ENCODE data around the gene SAMD4A. TPM values are rescaled to one million over a fixed set of nuclear protein-coding genes. Genes with fewer than 3 reads are reported as not detected.

The SAMD4A gene
- total RNA-seq, 1 experiment from 2014 or later: 18.3 TPM

- Histone ChIP-seq H3K4me3 (no peak overlapping the region), H3F3A (ENCODE audit: insufficient read depth, low read depth) (no peaks in the 10 kb centered on the region; the same call in 1 of the 2 replicates), H3K9me3 (ENCODE audit: insufficient read depth, low read depth) (no peaks in the 10 kb centered on the region), H3K9me2 (ENCODE audit: insufficient read depth) (no peaks in the 10 kb centered on the region), H2AFZ (no peak overlapping the region), H3K4me1 (replicated peaks; ENCODE audit: insufficient read depth) (no peaks in the 10 kb centered on the region), H3K36me3 (ENCODE audit: low read depth) (no peaks in the 10 kb centered on the region), H4K20me1 (ENCODE audit: insufficient read depth) (no peaks in the 10 kb centered on the region; the same call in 1 of the 2 replicates), H3K27me3 (ENCODE audit: insufficient read depth, low read depth) (no peaks in the 10 kb centered on the region), H3K27ac (no peak overlapping the region), H3K4me2 (no peak overlapping the region), H3K79me2 (ENCODE audit: low read depth) (no peaks in the 10 kb centered on the region)
- intact Hi-C loops (cut with micrococcal nuclease; ENCODE audit: unreplicated experiment): no loop called here
- DNase-seq: no peak
- no TSS peak for BruUV-seq (replicated peaks)
- CTCF ChIA-PET: interaction anchor here (0.7 kb wide), 1 partner anchor 1690 kb away, joined by 4 read pairs; no protein-coding TSS in a partner anchor
- TF ChIP-seq, protein P1, sequence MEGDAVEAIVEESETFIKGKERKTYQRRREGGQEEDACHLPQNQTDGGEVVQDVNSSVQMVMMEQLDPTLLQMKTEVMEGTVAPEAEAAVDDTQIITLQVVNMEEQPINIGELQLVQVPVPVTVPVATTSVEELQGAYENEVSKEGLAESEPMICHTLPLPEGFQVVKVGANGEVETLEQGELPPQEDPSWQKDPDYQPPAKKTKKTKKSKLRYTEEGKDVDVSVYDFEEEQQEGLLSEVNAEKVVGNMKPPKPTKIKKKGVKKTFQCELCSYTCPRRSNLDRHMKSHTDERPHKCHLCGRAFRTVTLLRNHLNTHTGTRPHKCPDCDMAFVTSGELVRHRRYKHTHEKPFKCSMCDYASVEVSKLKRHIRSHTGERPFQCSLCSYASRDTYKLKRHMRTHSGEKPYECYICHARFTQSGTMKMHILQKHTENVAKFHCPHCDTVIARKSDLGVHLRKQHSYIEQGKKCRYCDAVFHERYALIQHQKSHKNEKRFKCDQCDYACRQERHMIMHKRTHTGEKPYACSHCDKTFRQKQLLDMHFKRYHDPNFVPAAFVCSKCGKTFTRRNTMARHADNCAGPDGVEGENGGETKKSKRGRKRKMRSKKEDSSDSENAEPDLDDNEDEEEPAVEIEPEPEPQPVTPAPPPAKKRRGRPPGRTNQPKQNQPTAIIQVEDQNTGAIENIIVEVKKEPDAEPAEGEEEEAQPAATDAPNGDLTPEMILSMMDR (conservative IDR thresholded peaks at IDR 0.05): 0 out of 2 replicates have a peak, but pooled peaks have one; percentile 25
- no peak for TF ChIP-seq EZH2 (IDR thresholded peaks at IDR 0.05; ENCODE audit: low read depth)
- POLR2A ChIA-PET (ENCODE audit: unreplicated experiment): no interaction called here
Measured at GRCh38 chr14:54782751-54783659, 216.1 kb downstream of the SAMD4A start.

- no peaks in the 10 kb centered on the region; the same call in 1 of the 2 replicates for H4K20me1 ChIP-seq (ENCODE audit: insufficient read depth)
- H3K9me2 ChIP-seq (ENCODE audit: insufficient read depth): no peaks in the 10 kb centered on the region
- ChIA-PET CTCF (interaction anchor here (0.7 kb wide), 1 partner anchor 1689 kb away, joined by 4 read pairs; no protein-coding TSS in a partner anchor), POLR2A (ENCODE audit: unreplicated experiment) (no interaction called here)
- no peaks in the 10 kb centered on the region; the same call in 1 of the 2 replicates for H3F3A ChIP-seq (ENCODE audit: insufficient read depth, low read depth)
- BruUV-seq (replicated peaks): no TSS peak
- H3K79me2 ChIP-seq (ENCODE audit: low read depth): no peaks in the 10 kb centered on the region
- intact Hi-C loops (cut with micrococcal nuclease; ENCODE audit: unreplicated experiment): no loop called here
- TF ChIP-seq, protein P1 (conservative IDR thresholded peaks at IDR 0.05): no peak
- TF ChIP-seq EZH2 (IDR thresholded peaks at IDR 0.05; ENCODE audit: low read depth): no peak
- H3K27ac ChIP-seq: no peak overlapping the region
- DNase-seq: no peak
- H3K36me3 ChIP-seq (ENCODE audit: low read depth): no peaks in the 10 kb centered on the region
- H3K27me3 ChIP-seq (ENCODE audit: insufficient read depth, low read depth): no peaks in the 10 kb centered on the region
- H2AFZ ChIP-seq: no peak overlapping the region
- no peaks in the 10 kb centered on the region for H3K9me3 ChIP-seq (ENCODE audit: insufficient read depth, low read depth)
- H3K4me3 ChIP-seq: no peak overlapping the region
- no peak overlapping the region for H3K4me2 ChIP-seq
- no peaks in the 10 kb centered on the region for H3K4me1 ChIP-seq (replicated peaks; ENCODE audit: insufficient read depth)
Measured at GRCh38 chr14:54783660-54784015, 216.7 kb downstream of the SAMD4A start.

GRCh38 chr14:54784060-54784459 lies 217.1 kb downstream of the SAMD4A start:
- H3K27ac ChIP-seq: no peak overlapping the region
- H2AFZ ChIP-seq: no peak overlapping the region
- no peak overlapping the region for H3K4me3 ChIP-seq
- H3K4me1 ChIP-seq (replicated peaks; ENCODE audit: insufficient read depth): no peaks in the 10 kb centered on the region
- BruUV-seq (replicated peaks): no TSS peak
- H3K9me2 ChIP-seq (ENCODE audit: insufficient read depth): no peaks in the 10 kb centered on the region
- no peaks in the 10 kb centered on the region; the same call in 1 of the 2 replicates for H3F3A ChIP-seq (ENCODE audit: insufficient read depth, low read depth)
- no peaks in the 10 kb centered on the region for H3K79me2 ChIP-seq (ENCODE audit: low read depth)
- no peaks in the 10 kb centered on the region; the same call in 1 of the 2 replicates for H4K20me1 ChIP-seq (ENCODE audit: insufficient read depth)
- H3K4me2 ChIP-seq: no peak overlapping the region
- TF ChIP-seq, protein P1 (conservative IDR thresholded peaks at IDR 0.05): no peak
- TF ChIP-seq EZH2 (IDR thresholded peaks at IDR 0.05; ENCODE audit: low read depth): no peak
- H3K27me3 ChIP-seq (ENCODE audit: insufficient read depth, low read depth): no peaks in the 10 kb centered on the region
- ChIA-PET CTCF (no interaction called here), POLR2A (ENCODE audit: unreplicated experiment) (no interaction called here)
- intact Hi-C loops (cut with micrococcal nuclease; ENCODE audit: unreplicated experiment): no loop called here
- no peak for DNase-seq
- no peaks in the 10 kb centered on the region for H3K36me3 ChIP-seq (ENCODE audit: low read depth)
- H3K9me3 ChIP-seq (ENCODE audit: insufficient read depth, low read depth): no peaks in the 10 kb centered on the region

Data from PC-9 (cell line).